HK-2 (cell line): ENCODE results near the gene BICD1.

Experiments used
- DNase-seq: peaks from one replicate; pipeline ENCODE4 v3.0.0-alpha.2; 2018; ENCODE audit not compliant: unreplicated experiment

Gene BICD1

DNA sequence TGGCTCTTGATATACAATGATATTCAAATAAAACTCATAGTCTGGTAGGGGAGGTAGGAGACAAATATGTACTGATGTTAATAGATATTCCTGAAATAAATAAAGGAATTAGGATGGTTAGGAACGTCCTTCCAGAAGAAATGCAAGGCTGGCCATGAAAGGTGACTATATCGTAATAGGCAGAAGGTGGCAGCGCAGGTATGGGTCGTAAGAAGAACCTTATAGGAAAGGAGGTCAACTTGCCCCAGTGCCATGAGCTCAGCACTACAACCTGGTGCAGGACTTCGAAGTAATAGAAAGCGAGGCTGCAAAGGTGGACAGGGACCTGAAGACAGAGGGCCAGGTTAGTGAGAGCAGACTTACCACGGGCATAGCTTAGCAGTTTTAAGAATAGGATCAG lies 237.4 kb downstream of the BICD1 start:
- DNase-seq: no peak

DNA sequence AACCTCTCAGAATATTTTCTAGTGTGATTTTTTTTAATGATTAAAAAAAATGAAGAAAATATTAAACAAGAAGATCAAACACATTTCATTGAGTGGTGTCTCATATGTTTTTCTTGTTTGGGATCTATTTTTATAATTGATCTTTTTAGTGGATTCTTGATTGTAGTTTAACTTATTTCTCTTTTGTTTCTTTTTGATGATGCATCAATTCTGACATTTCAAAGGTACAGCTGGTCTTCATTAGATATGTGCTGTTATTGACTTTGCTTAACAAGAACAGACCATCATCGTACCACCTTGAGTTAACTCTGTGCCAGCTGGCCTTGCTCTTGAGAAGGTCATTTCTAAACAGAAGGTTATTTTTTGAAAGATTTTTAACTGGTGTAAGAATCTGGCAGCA lies 246.9 kb downstream of the BICD1 start:
- no peak for DNase-seq

DNA sequence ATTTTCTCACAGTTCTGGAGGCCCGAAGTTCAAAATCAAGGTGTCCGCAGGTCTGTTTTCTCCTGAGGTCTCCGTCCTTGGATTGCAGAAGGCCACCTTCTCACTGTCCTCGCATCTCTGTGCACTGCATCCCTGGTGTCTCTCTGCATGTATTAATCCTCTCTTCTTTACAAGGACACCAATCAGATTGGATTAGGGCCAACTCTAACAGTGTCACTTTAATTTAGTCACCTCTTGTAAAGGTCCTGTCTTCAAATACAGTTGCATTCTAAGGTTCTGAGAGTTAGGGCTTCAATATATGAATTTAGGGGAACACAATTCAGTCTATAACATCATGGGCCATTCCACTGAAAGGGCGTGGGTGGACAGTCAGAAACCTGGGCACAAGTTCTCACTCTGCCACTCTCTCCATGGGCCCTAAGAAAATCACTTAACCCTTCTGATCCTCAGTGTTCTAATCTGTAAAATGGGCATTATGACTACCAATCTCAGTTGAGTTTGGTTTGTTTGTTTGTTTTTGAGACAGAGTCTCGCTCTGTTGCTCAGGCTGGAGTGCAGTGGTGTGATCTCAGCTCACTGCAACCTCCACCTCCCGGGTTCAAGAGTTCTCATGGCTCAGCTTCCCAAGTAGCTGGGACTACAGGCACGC lies 251.1 kb downstream of the BICD1 start:
- DNase-seq: no peak

DNA sequence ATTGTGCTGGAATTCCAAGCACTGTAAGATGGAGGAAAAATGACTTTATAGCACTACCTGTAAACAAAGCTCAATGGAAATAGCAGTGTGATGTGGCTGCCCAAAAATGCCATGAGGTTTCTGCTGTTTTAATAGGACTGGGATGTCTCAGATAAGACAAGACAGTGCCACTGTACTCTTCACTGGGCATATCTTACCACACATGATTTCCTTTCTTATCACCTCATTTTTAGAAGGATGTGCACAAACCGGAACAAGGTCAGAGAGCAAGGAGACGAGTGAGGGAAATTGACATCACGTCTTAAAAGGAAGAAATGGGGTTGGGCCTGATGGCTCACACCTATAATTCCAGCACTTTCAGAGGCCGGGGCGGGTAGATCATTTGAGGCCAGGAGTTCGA lies 254.3 kb downstream of the BICD1 start:
- DNase-seq: no peak

DNA sequence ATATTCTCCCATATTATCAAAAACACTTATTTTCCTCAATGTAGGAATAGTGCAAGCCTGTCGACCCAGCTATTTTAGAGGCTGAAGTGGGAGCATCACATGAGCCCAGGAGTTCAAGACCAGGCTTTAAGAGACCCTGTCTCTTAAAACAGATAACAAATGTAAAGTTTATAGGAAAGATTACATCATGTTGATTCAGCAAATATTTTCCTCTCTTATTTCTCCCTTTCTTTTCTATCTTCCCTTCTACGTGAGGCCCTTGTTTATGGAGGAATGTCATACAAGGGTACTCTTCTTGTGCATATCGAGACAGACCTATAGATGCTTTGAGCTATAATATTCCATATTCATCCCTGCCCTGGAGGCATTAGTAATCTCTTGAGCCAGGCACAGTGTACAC lies 256.2 kb downstream of the BICD1 start:
- no peak for DNase-seq

DNA sequence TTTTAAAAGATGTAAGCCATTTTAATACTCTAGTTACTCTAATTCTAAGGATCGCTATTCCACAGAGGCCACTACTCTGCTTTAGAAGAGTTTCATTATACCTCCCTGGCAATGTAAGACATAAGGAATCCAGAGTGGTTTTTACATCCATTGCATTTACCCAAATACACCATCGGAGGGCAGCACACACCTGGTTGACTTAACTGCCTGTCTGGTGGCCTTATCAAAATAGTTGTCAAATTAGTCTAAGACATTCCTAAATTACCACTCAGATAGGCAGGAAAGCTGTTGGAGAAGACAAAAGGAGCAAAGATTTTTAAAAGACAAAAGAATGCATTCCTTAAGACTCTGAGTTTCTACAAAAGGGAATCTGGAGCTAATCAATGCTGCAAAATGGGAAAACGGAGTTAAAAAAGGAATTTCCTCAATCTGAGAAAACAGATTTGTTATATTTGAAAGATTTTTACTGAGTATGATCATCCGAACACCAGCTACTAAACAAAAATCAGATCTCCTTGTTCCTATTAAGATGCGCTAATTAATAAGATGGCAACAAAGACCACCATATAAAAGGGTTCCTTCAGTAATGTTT lies 258.9 kb downstream of the BICD1 start:
- DNase-seq: peak; percentile 45

DNA sequence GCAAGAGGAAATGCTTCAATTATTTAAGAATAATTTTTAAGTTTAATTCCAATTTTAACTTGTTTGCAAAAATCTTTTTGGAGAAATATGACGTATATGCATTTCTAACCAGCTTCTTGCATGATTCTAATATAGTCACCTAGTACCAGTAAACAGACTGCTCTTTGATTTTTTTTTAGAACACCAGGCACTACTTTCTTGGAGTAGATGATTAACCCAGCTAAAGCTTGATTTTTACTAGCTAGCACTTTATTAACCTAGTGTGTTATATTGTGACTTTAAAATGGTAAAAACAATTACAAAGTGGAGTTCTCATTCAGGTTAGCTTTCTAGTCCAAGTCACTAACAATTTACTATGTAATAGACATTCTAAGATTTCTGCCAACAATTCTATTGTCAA lies 260.1 kb downstream of the BICD1 start:
- DNase-seq: no peak

DNA sequence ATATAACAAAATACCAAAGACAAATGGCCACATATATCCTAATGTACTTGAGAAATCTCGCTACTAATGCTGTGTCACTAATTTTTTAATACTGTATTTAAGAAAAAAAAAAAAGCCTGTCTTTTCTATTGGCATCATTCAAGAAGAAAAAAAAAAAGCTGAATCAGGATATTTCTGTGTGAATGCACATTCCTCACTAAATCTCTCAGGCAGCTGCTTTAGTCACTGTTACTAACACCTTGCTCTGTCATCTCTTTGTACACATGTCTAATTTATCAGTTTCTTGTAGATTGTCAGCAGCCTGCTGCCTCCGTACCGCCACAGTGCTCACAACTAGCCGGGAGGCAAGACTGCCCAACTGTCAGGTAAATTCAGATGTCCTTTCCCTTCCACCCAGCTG lies 260.7 kb downstream of the BICD1 start:
- DNase-seq: no peak

DNA sequence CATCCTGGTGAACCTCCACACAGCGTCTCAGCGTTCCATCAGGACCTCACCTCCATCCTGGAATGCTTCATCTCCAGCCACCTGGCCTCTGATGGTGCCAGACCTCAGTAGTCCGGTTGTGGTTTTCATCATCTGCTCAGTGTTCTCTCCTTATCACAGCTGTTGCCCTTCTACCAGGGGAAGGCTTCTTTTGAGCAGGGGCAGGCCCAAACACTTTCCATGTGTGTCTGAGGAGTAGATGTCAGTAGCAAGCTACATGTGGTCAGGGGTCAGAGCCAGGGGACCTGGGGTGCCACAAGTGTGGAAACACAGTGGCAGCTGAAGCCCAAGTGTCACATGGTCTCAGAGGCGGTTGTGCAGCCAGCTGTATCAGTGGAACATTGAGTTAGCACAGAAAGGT lies 262.6 kb downstream of the BICD1 start:
- no peak for DNase-seq

DNA sequence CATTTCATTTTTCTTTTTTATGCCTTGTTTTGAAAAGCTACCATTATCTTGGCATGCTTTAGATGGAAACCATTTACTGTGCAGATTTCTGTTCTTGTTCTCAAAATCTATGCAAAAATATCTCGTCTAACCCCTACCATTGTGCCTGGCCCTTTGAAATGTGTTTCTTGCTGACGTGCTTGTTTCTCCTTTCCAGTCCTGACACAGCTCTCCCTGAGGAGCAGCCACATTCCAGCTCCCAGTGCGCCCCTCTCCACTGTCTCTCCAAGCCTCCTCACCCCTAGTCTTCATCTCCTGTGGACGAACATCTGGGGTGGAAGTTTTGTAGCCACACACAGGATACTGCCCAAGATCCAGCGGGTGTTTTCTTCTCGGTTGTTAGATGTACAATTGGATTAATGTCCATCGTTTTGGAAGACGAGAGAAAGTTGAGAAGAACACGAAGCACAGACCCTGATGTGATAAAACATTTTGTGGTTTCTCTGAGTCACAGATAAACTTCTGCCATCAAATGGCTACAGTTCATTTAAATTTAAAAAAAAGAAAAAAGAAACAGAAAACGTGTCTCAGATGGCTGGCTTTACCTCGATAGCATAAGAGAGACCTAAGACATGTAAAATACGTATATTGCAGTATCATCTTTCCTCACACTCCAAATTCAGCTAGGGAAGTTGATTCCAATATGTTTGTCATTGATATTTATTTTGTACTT lies 270.9 kb downstream of the BICD1 start:
- no peak for DNase-seq

DNA sequence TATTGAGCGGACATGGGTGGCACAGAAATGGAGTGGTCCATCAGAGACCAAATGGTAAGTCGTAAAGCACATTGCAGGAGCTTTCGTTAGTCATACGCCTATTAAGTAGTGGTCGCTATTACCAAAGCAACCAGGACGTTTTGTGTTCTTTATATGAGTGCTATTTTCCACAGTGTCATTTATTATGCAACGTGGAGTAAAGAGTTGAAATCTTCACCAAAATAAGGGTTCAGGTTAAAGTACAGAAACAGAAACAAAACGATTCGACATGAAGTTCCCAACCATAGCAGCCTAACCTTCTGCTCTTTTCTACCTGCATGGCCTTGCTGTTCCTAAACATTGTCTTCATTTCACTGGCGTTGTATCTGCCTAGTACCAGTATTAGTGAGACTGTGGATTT lies 272.6 kb downstream of the BICD1 start:
- DNase-seq: no peak

DNA sequence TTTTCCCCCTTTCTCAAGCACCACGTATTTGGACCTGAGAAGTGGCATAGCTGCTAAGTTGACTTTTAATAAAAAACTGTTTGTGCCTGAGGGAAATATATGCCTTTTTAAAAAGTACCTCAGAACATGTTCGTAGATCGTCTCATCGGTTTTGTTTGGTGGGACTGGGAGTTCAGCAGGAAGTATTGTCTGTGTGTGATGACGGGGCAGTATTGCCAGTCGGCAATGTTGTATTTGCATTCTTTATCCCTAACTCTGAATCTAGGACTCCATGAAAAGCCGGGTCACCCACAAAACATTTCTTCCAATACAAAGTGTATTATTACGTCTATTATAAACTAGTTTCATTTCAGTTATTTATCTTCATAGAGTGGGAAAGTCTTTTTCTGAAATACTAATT lies 273.0 kb downstream of the BICD1 start:
- DNase-seq: no peak

DNA sequence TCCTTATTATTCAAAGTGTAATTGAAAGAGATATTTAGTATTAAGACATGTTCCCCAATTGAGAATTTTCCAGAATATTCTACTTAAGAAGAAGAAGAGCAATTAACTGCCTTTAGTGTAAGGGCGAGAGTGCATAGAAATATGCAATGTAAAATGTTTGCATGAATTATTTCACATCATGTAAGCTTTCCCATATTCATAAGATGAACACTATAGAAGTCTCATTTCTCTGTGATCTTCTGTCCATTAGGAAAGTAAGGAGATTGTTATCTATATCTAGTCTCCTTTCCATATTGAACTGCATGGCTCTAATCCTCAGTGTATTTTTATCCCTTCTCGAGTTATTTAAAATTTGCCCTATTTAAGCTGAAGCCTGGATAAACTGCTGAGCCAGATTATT lies 275.6 kb downstream of the BICD1 start:
- DNase-seq: no peak

DNA sequence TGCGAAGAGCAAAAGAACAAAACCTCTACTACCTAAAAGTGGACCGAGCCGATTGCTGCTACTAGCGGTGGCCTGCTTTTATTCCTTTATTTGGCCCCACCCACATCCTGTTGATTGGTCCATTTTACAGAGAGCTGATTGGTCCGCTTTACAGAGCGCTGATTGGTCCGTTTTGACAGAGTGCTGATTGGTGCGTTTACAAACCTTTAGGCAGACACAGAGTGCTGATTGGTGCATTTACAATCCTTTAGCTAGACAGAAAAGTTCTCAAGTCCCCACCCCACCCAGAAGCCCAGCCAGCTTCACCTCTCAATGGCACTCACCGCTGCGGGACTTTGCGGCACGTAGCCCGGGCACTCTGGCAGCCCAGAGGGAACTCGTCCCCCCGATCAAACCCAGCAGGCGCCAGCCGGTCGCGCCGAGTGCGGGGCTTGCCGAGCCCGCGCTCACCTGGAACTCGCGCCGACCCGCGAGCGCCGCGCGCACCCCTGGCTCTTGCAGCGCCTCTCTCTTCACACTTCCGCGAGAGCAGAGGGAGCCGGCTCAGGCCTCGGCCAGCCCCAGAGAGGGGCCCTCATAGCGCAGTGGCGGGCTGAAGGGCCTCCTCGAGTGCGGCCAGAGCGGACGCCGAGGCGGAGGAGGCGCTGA lies 284.0 kb downstream of the BICD1 start:
- DNase-seq: peak; percentile 43

DNA sequence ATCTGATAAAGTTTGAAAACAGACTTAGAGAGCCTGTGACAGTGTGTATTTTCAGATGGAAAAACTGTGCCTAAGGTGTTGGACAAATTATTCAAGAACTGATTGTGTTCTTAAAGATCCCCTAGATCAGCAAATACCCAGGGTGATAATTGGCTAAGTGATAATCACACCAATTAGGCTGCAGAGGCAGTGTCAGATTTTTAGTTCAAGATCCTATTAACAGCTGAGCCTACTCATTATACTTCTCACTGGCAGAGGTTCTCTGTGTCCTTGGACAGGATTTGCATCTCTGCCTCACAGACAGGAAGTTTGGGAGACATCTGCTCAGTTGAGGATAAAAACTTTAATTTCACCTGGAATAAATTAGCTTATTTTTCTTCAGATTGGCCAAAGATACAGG lies 288.4 kb downstream of the BICD1 start:
- DNase-seq: no peak

DNA sequence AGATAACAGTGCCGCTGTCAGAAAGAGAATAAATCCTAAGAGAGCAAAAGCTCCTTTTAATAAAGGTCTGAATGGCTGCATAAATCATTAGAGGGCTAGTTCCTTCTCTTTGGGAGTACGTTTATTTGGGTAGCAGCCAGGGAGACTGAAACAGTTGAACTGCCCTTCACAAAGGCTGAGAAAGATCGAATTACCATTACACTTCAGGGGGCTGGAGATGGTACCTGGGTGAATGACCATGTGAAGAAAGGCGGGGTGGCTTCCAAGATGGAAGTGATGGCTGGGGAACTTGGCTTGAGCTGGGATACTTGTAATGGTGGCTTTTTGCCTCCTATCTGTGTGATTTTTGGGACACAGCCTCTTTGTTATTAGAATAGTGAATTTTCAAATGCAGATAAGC lies 291.0 kb downstream of the BICD1 start:
- DNase-seq: no peak

DNA sequence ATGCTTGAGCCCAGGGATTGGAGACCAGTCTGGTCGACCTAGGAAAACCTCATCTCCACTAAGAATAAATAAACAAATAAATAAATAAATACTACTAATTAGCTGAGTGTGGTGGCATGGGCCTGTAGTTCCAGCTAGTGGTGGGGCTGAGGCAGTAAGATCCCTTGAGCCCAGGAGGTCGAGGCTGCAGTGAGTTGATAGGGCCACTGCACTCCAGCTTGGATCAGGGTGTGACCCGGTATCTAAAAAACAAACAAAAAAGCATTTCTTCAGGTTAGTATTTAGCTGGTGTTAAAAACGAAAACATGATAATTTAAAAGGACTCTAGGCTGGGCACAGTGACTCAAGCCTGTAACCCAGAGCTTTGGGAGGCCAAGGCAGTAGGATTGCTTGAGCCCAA lies 291.5 kb downstream of the BICD1 start:
- DNase-seq: no peak

DNA sequence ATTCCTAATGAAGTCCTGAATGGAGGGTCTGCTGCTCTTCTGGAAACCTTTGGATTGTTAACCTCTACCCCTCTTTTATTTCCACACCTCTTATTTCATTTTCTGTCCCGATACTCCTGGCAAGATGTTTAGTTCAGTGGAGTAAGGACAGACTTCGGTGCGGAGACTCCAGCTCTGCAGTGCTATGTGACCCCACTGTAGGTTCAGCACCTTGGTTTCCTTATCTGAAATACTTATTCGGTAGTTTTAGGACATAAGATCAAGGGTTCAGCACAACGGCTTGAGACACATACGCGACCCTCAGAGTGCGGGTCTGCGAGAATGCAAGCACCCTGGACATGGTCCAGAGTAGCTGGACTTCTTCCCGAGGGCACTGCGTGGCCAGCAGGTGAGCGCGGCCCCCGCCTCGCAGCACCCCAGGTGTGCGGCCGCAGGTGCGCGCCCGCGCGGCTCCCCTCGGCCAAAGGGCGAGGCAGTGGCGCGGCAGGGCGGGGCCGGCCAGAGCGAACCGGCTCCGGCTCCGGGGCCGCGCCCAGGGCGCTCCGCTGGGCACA lies 292.2 kb downstream of the BICD1 start:
- peak; percentile 20 for DNase-seq

DNA sequence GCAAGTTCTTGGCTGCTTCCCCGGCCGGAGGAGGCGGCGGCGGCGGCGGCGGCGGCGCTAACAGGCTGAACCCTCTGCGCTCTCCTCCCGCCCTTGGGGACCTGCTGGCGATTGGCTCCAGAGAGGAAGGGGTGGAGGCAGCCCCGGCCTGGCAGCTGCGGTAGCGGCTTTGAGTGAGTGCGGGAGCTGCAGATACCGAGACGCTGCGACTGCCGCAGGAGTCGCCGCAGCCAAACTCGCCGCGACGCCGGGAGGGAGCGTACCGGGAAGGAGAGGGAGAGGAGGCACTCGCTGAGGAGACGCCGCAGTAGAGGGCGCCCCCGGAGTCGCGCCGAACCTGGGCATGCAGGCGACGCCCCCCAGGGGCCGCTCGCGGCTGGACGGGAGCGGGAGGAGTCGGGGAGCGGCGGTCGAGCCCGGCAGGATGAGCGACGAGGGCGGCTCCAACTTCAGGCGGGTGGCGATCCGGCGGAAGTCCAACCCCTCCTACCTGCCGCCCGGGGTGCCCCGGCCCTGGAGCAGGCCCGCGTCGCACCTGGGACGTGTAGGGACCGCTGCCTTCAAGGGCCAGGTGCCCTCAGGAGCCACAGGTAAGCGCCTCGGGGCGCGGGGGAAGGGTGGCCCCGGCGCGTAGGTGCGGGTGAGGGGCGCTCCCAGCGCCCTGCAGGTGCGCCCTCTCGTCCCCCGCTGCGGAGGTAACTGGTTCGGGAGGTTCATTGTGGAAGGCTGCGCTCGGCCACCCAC lies 292.9 kb downstream of the BICD1 start, which contains the start of gene FGD4:
TSS of gene FGD4 (plus strand) at position 189 of the 744 bp plus-strand sequence.
- peak; percentile 88 for DNase-seq

DNA sequence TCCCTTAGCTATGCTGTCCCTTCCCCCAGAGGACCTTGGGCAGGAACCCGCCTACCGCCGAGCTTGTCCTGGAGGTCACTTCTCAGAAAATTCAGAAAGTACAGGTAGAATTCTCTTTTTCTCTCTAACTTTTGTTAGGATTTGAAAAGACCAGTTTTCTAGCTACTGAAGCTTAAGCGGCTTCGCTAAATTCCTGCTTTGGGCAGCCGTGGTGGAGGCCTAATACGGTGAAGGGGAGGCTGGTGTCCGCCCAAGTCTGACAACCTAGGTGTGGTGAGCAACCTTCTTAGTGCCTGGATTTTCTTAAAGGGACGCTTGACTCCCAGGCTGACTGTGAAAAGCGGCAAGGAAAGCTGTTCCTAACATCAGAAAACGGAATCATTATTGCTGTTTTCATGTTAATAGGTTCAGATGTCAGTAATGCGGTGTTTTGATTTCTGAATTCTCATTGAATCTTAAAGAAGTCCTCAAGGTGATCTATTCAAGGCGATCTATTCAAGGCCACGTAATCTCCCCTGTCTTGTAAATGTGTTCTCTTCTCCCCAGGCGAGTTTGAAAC lies 293.5 kb downstream of the BICD1 start:
- DNase-seq: no peak

DNA sequence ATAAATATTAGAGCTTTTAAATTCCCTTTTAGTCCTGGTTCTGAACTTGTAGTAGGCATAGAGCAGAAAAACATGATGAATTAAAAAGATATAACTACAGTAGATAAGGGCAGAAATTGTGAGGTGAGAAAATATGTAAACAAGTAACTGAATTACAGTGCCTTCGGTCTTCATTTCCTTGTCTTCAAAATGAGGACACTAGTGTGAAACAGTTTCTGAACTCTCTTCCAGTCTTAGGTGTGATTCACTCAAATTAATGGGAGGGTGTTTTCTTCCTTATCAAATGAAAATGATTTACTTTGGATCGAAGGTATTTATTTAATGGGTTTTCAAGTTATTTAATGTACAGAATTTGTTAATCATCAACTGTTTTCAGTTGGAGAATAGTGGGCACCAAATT lies 294.2 kb downstream of the BICD1 start:
- no peak for DNase-seq

DNA sequence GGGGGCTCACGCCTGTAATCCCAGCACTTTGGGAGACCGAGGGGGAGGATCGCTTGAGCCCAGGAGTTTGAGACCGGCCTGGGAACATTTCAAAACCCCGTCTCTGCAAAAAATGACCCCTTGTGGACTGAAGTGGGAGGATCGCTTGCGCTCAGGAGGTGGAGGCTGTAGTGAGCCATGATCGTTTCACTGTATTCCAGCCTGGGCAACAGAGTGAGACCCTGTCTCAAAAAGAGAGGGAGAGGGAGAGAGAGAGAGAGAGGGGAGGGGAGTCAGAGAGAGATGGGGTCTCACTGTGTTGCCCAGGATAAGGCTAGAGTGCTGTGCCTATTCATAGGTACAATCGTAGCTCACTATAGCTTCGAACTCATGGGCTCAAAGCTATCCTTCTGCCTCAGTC lies 295.5 kb downstream of the BICD1 start:
- no peak for DNase-seq
